Keratinocyte (primary cell): ENCODE measurements around the gene EGFR. TPM values are rescaled to one million over a fixed set of nuclear protein-coding genes. Genes with fewer than 3 reads are reported as not detected.

Experiments used
- DNase-seq: peaks from one replicate; pipeline ENCODE4 v3.0.0-alpha.2; 2011; ENCODE audit warnings: low read depth, missing footprints, low spot score
- FAIRE-seq: peaks from 2 replicates; lab custom pipeline; 2011; peaks lifted over from hg19 to GRCh38; lab: Jason Lieb, UNC
- H2AFZ ChIP-seq: 2 replicates; pipeline ENCODE4 v1.6.0; 2012; ENCODE audit warnings: low read length, control low read depth, inconsistent platforms; ENCODE audit not compliant: control insufficient read depth
- H3K27ac ChIP-seq: 2 replicates; pipeline ENCODE4 v1.5.1; 2011; ENCODE audit warnings: low read length; ENCODE audit not compliant: control insufficient read depth, insufficient read depth
- H3K27me3 ChIP-seq: 3 replicates; pipeline ENCODE4 v1.6.0; 2011; ENCODE audit warnings: low read length; ENCODE audit not compliant: control insufficient read depth, insufficient read depth; ENCODE audit errors: extremely low read depth
- H3K36me3 ChIP-seq, 2 experiments: 2 replicates in 1 of 2; 3 replicates in 1 of 2; pipeline ENCODE4 v1.5.1; 2011; ENCODE audit warnings: low read length in 2 of 2, mild to moderate bottlenecking in 1 of 2; ENCODE audit not compliant: control insufficient read depth in 2 of 2, insufficient read depth in 2 of 2; ENCODE audit errors: extremely low read depth in 1 of 2
- H3K4me1 ChIP-seq: 3 replicates; pipeline ENCODE4 v1.5.1; 2011; ENCODE audit warnings: low read length; ENCODE audit not compliant: control insufficient read depth, insufficient read depth; ENCODE audit errors: extremely low read depth
- H3K4me2 ChIP-seq: 3 replicates; pipeline ENCODE4 v1.6.0; 2011; ENCODE audit warnings: low read depth, low read length; ENCODE audit not compliant: control insufficient read depth, insufficient read depth; ENCODE audit errors: extremely low read depth
- H3K4me3 ChIP-seq, 3 experiments: fragments of 200-600 bp in 1 of 3; sonication (generic) in 1 of 3; 2 replicates in 2 of 3; 3 replicates in 1 of 3; pipeline ENCODE4 v1.5.1; 2011 to 2016; ENCODE audit warnings: low read length in 3 of 3, mild to moderate bottlenecking in 3 of 3, control low read depth in 2 of 3, inconsistent platforms in 1 of 3, low read depth in 1 of 3, mixed read lengths in 1 of 3, mixed run types in 1 of 3, moderate library complexity in 1 of 3; ENCODE audit not compliant: control insufficient read depth in 2 of 3, insufficient read depth in 2 of 3; ENCODE audit errors: extremely low read depth in 1 of 3
- H3K79me2 ChIP-seq: 2 replicates; pipeline ENCODE4 v1.6.0; 2012; ENCODE audit warnings: low read length; ENCODE audit not compliant: control insufficient read depth, insufficient read depth
- H3K9ac ChIP-seq: 3 replicates; pipeline ENCODE4 v1.6.0; 2011; ENCODE audit warnings: low read length; ENCODE audit not compliant: control insufficient read depth, insufficient read depth; ENCODE audit errors: extremely low read depth
- H3K9me1 ChIP-seq: 3 replicates; pipeline ENCODE4 v1.6.0; 2011; ENCODE audit warnings: low read length; ENCODE audit not compliant: control insufficient read depth, insufficient read depth; ENCODE audit errors: extremely low read depth
- H3K9me3 ChIP-seq: 2 replicates; pipeline ENCODE4 v1.5.1; 2012; ENCODE audit warnings: low read depth, low read length; ENCODE audit not compliant: control insufficient read depth
- H4K20me1 ChIP-seq: 3 replicates; pipeline ENCODE4 v1.6.0; 2011; ENCODE audit warnings: low read length; ENCODE audit not compliant: control insufficient read depth, insufficient read depth; ENCODE audit errors: extremely low read depth
- CTCF ChIP-seq, 3 experiments: IDR thresholded peaks in 1 of 3; conservative IDR thresholded peaks in 1 of 3; optimal IDR thresholded peaks in 1 of 3; 2 replicates in 2 of 3; 3 replicates in 1 of 3; pipeline versions ENCODE3 to v1.5.1; 2011; ENCODE audit warnings: low read length in 3 of 3, mild to moderate bottlenecking in 3 of 3, moderate library complexity in 2 of 3, control low read depth in 1 of 3, inconsistent platforms in 1 of 3; ENCODE audit not compliant: insufficient read depth in 2 of 3; ENCODE audit errors: extremely low read depth in 1 of 3
- EZH2 ChIP-seq: IDR thresholded peaks from one replicate; pipeline ENCODE4 v1.6.1; 2012; ENCODE audit warnings: inconsistent platforms, mild to moderate bottlenecking, low read length, moderate library complexity
- dilution Hi-C: fragments of 300-500 bp; cut with MboI; formaldehyde crosslinking; loops from one replicate; pipeline ENCODE4 v1.7.0; 2020; ENCODE audit warnings: low sequenced_read_pairs; ENCODE audit not compliant: extremely low pct_ligation_motif_present
- polyA plus RNA-seq, 5 experiments: library from polyadenylated mRNA; depleted of rRNA in 3 of 5; stranded (reverse) in 3 of 5; stranded (forward) in 1 of 5; unstranded in 1 of 5; fragments of >200 nt; gene quantifications; 1 replicate in 1 of 5; 2 replicates in 3 of 5; 3 replicates in 1 of 5; pipeline versions ENCODE4 v1.2.1 to v1.2.3, GENCODE V29; 2011 to 2012; ENCODE audit warnings: missing spikeins in 2 of 5, low read depth in 1 of 5, low replicate concordance in 1 of 5

The EGFR gene
- polyA plus RNA-seq, 1 donor (not counting 4 experiments of a cell fraction or from before 2014, with no cell fraction given): 120 TPM

- DNase-seq: no peak
- no peaks in the 10 kb centered on the region for H3K27me3 ChIP-seq
- H2AFZ ChIP-seq: no peak overlapping the region
- peaks cover 23 to 25% of the 10 kb centered on the region in 2 experiments for H3K36me3 ChIP-seq
- no peak overlapping the region for H3K4me3 ChIP-seq
- no peaks in the 10 kb centered on the region for H3K79me2 ChIP-seq
- FAIRE-seq: no peak
- no peaks in the 10 kb centered on the region for H3K9me3 ChIP-seq
- peaks cover 16% of the 10 kb centered on the region for H3K4me1 ChIP-seq
- dilution Hi-C loops: no loop called here
- TF ChIP-seq CTCF (optimal IDR thresholded peaks at IDR 0.05 in 1 of 3, IDR thresholded peaks at IDR 0.05 in 1 of 3, conservative IDR thresholded peaks at IDR 0.05 in 1 of 3; ENCODE audit: extremely low read depth in 1 of 3, insufficient read depth in 2 of 3, low read length in 3 of 3): no peak
- no peak for TF ChIP-seq EZH2
- no peak overlapping the region for H3K4me2 ChIP-seq
- peaks cover 8% of the 10 kb centered on the region for H4K20me1 ChIP-seq
- no peak overlapping the region for H3K27ac ChIP-seq
- no peak overlapping the region for H3K9ac ChIP-seq
- H3K9me1 ChIP-seq: peaks cover 3% of the 10 kb centered on the region
Observed at GRCh38 chr7:55211726-55212125, 192.9 kb downstream of the EGFR start.

- H2AFZ ChIP-seq: no peak overlapping the region
- FAIRE-seq (no peak), DNase-seq (no peak)
- peaks cover 19 to 22% of the 10 kb centered on the region in 2 experiments for H3K36me3 ChIP-seq
- no peaks in the 10 kb centered on the region for H3K27me3 ChIP-seq
- H3K4me2 ChIP-seq: no peak overlapping the region
- peaks cover 8% of the 10 kb centered on the region for H4K20me1 ChIP-seq
- no peaks in the 10 kb centered on the region for H3K9me3 ChIP-seq
- H3K9me1 ChIP-seq: peaks cover 3% of the 10 kb centered on the region
- dilution Hi-C loops: no loop called here
- no peak for TF ChIP-seq CTCF (optimal IDR thresholded peaks at IDR 0.05 in 1 of 3, IDR thresholded peaks at IDR 0.05 in 1 of 3, conservative IDR thresholded peaks at IDR 0.05 in 1 of 3; ENCODE audit: extremely low read depth in 1 of 3, insufficient read depth in 2 of 3, low read length in 3 of 3)
- no peak for TF ChIP-seq EZH2
- H3K27ac ChIP-seq: no peak overlapping the region
- H3K79me2 ChIP-seq: no peaks in the 10 kb centered on the region
- H3K4me1 ChIP-seq: peaks cover 16% of the 10 kb centered on the region
- H3K9ac ChIP-seq: no peak overlapping the region
- no peak overlapping the region for H3K4me3 ChIP-seq
Observed at GRCh38 chr7:55212176-55212575, 193.4 kb downstream of the EGFR start.
